GM19328 (cell line): Measurements from ENCODE around the gene SCAPER.
"Not testable (repeated sequence)": the region's sequence is repeated elsewhere in the genome, so short reads cannot be mapped to it uniquely, and the experiment has no call there.

Experiments used
- ATAC-seq: cut with Tn5 transposase; IDR thresholded peaks from one replicate; pipeline ENCODE4 v1.9.1; 2021; ENCODE audit warnings: mild to moderate bottlenecking, moderate library complexity; ENCODE audit not compliant: unreplicated experiment

Gene SCAPER

GRCh38 chr15:76916369-76916768 is 11.2 kb upstream of the SCAPER start:
- no peak for ATAC-seq

GRCh38 chr15:76913737-76914136 is 8.6 kb upstream of the SCAPER start:
- ATAC-seq: no peak

- ATAC-seq: no peak
Observed at GRCh38 chr15:76912430-76912829, 7.3 kb upstream of the SCAPER start.

GRCh38 chr15:76905855-76906254 is 715 bp upstream of the SCAPER start:
- ATAC-seq: no peak

DNA sequence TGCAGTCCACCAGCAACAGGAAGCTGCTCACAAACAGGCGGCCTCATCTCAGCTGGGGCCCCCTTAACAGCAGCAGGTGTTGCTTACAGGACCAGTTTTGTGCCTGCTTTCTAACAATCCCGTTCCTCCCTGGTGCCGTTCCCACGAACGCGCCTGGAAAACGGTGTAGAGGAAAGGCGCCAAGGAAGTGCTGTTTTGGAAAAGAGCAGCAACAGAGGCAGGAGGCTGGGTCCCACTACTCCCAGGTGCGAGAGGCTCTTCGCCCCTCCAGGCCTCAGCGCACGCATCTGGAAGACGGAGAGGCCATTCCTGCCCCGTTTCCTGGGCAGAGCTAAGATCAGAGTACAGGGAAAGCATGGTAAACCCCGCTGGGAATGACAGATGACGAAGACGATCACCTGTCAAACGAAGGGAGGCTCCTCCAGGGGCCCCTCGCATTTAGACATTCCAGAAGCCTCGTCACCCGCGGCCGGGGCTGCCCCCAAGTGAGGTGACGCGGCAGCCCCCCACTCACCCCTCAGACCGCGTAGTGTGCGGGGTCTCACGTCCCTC is 603 bp downstream of the SCAPER start:
- peak; percentile 6 for ATAC-seq

DNA sequence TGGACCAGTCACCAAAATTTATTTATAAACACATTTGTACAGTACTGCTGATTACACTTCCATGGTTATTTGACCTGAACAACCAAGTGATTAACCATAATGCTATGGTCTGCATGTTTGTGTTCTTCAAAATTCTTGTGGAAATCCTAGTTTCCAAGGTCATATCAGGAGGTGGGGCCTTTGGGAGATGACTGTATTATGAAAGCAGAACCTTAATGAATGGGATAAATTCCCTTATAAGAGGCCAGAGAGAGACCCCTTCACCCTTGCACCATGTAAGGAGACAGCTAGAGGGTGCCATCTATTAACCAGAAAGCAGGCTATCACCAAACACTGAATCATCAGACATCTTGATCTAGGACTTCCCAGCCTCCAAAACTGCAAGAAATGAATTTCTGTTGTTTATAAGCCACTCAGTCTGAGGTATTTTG is 1.9 kb downstream of the SCAPER start:
- ATAC-seq: no peak

GRCh38 chr15:76901965-76902364 is 3.2 kb downstream of the SCAPER start:
- ATAC-seq: no peak

DNA sequence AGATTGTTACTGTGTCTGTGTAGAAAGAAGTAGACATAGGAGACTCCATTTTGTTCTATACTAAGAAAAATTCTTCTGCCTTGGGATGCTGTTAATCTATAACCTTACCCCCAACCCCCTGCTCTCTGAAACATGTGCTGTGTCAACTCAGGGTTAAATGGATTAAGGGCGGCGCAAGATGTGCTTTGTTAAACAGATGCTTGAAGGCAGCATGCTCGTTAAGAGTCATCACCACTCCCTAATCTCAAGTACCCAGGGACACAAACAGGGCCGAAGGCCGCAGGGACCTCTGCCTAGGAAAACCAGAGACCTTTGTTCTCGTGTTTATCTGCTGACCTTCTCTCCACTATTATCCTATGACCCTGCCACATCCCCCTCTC is 5.2 kb downstream of the SCAPER start:
- ATAC-seq: not testable (repeated sequence)

DNA sequence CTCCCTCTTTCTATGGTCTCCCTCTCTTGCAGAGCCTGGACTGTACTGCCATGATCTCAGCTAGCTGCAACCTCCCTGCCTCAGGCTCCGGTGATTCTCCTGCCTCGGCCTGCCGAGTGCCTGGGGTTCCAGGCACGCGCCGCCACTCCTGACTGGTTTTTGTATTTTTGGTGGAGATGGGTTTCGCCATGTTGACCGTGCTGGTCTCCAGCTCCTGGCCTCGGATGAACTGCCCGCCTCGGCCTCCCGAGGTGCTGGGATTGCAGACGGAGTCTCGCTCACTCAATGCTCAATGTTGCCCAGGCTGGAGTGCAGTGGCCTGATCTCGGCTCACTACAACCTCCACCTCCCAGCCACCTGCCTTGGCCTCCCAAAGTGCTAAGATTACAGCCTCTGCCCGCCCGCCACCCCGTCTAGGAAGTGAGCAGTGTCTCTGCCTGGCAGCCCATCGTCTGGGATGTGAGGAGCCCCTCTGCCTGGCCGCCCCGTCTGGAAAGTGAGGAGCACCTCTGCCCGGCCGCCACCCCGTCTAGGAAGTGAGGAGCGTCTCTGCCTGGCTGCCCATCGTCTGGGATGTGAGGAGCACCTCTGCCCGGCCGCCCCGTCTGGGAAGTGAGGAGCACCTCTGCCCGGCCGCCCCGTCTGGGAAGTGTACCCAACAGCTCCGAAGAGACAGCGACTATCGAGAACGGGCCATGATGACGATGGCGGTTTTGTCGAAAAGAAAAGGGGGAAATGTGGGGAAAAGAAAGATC is 5.8 kb downstream of the SCAPER start:
- ATAC-seq: not testable (repeated sequence)

- no peak for ATAC-seq
Observed at GRCh38 chr15:76898102-76898501, 7.0 kb downstream of the SCAPER start.

DNA sequence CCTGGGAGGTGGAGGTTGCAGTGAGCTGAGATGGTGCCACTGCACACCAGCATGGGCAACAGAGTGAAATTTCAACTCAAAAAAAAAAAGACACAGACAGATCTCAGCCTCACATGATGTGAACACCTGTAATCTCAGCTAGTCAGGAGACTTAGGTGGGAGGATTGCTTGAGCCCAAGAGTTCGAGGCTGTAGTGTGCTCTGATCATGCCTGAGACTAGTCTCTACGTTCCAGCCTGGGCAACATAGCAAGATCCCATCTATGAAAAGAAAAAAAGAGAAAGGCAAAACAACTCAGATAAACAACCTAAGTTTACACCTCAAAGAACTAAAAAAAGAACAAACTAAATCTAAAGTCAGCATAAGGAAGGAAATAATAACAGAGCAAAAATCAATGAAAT is 11.0 kb downstream of the SCAPER start:
- no peak for ATAC-seq

GRCh38 chr15:76892836-76893235 is 12.3 kb downstream of the SCAPER start:
- ATAC-seq: not testable (repeated sequence)

- ATAC-seq: not testable (repeated sequence)
Observed at GRCh38 chr15:76887280-76888141, 17.6 kb downstream of the SCAPER start.

GRCh38 chr15:76885212-76885611 is 19.9 kb downstream of the SCAPER start:
- no peak for ATAC-seq

GRCh38 chr15:76875911-76876310 is 29.2 kb downstream of the SCAPER start:
- ATAC-seq: no peak

DNA sequence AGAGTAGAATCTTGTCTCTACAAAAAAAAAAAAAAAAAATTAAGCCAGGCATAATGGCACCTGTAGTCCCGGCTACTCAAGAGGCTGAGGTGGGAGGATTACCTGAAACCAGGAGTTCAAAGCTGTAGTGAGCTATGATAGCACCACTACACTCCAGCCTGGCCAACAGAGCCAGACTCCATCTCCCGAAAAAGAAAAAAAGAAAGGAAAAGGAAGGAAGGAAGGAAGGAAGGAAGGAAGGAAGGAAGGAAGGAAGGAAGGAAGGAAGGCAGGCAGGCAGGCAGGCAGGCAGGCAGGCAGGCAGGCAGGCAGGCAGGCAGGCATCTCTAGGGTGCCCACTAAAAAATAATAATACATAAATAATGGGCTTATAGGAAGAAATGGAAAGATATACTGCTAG is 32.1 kb downstream of the SCAPER start:
- not testable (repeated sequence) for ATAC-seq

DNA sequence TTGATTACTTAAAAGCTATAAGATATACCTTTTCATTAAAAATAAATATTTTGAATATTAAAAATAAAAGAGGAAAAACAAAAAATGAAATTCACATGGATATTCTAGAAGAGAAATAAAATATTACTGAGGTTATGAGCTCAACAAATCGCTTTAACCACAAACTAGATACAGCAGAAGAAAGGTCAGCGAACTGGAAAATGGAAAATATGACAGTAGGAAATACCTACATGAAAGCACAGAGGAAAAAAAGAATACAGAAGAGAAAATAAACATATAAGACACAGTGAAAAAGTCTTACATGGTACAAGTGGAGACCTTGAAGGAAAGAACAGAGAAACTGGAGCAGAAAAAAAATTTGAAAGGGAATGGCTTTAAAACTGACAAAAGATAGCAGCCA is 33.2 kb downstream of the SCAPER start:
- no peak for ATAC-seq

DNA sequence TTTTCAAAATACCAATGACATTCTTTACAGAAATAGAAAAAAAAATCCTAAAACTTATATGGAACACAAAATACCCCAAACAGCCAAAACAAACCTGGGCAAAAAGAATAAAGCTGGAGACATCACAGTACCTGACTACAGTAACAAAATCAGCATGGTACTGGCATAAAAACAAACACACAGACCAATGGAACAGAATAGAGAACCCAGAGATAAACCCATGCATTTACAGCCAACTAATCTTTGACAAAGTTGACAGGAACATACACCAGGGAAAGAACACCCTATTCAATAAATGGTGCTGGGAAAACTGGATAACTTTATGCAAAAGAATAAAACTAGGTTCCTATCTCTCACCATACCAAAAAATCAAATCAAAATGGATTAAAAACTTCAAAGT is 36.4 kb downstream of the SCAPER start:
- ATAC-seq: no peak

DNA sequence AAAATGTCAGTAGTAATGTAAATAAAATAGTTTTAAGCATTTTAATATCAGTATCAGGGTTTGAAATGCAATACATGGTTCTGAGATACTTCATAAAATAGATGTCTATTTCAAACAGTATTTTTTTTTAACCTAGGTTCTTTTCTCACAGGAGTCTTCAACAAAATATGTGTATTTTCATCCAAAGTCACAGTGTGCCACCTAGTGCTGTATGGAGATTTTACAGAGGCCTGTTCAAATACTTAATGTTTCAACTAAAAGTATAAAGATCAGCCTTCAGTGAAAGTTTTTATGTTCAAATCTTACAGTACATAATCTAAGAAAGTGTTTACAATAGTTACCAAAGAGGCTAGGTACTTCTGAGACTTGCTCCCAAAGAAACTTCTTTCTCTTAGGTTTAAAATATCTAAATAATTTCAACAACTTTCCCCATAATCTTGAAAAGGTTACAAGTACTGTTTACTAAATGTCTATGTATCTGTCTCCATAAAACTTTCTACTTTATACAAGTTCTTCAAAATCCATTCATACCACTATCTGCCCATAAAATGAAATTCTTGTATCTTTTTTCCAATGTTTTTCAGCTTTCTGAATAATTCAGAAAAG is 38.3 kb downstream of the SCAPER start:
- ATAC-seq: no peak

DNA sequence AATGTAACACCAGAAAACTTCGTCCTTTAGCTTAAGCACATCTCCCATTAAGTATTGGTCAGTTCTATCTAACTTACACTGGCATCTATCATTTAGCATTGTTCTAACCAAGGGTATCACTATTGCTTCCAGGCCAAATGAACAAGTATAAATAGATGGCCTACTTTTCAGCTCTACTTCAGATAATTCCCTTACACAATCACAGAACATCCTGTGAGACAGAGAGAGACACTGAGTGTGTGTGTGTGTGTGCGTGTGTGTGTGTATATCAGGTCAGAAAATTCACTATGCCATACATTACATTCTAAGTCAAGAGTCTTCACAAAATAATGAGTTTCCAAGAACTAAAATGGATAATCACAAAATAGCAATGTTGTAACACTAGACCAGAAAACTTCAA is 39.1 kb downstream of the SCAPER start:
- ATAC-seq: no peak

DNA sequence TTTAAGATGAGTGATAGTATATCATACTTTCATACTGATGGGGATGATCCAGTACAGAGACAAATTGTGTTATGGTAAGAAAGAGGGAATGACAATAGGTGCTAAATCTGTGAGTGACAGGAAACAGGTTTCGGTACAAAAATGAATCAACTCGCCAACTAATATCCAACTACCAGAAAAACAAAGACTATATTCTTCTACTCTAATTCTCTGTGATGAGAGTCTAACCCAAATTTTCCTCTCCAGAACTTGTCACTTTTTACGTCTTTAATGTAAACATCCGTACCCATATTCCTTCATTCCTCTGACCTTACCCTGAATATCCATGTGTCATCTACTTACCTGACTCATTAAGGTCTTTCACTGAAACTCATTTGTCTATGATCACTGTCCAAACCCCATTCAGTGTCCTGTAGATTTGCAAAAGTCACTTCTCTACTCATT is 39.6 kb downstream of the SCAPER start:
- no peak for ATAC-seq
